Endothelial cell of hepatic sinusoid (primary cell): Measurements from ENCODE around the gene DHRS2.
"Not testable (repeated sequence)": the region's sequence is repeated elsewhere in the genome, so short reads cannot be mapped to it uniquely, and the experiment has no call there.

Experiments used
- in situ Hi-C: cut with HindIII; loops from 2 replicates; pipeline ENCODE4 v1.10.0; 2017; ENCODE audit warnings: low sequenced_read_pairs

The DHRS2 gene

GRCh38 chr14:23636317-23637211, at the start of gene DHRS2:
Gene DHRS2, plus strand, starts transcription at chr14:23636364. Its CDS starts 2,501 bp downstream, at chr14:23638865.
- in situ Hi-C loops, result no loop called here

DNA sequence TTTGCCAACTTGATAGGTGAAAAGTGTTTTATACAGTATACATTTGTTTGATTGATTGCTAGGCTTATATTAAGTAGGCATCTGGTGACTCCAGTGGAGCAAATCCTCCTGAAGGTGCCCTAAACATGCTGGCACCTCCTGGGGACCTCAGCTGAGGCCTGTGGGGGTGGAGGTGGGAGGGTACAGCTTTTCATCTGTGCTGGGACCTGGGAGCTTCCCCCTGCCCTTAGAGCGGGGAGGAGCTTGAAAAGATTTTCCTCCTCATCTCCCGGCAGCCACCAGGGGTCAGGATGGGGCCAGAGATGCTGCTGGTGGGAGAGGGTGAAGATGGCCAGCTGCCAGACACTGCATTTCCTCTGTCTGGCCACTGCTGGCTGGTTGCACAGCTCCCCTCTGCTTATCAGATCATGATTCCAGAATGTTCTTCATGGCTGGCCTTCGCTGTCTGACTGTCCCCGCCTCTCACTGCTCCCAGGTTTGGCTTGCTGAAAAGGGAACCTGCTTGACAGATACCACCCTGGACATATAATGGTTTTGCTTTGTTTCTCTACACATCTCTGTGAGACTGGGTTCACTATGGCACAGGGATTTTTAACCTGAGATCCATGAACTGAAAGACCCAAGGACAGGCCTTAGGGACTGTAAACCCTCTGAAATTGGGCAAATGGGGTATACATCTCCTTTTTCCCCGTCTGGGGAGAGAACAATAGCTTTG, 47.1 kb upstream of the DHRS2 start:
- in situ Hi-C loops, result no loop called here

DNA sequence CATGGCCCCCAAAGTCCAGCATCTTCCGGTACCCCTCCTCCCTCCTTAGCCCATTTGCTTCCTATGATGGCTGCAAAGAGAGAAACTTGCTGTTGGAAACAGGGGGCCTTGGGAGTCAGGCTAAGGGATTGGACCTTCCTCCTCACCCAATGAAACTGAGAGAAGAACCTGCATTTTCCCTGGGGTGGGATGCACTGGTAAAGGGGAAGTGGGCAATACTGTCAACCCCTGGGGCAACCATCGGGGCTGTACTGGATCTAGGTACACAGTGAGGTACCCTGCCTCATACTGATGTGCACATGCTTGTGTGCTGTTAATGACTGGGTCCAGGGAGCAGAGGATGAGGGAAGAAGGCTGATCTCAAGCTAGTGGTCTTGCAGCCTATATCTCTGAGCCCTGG, 46.6 kb upstream of the DHRS2 start:
- in situ Hi-C loops, result no loop called here

GRCh38 chr14:23590198-23590597, 46.0 kb upstream of the DHRS2 start:
- in situ Hi-C loops, result no loop called here

DNA sequence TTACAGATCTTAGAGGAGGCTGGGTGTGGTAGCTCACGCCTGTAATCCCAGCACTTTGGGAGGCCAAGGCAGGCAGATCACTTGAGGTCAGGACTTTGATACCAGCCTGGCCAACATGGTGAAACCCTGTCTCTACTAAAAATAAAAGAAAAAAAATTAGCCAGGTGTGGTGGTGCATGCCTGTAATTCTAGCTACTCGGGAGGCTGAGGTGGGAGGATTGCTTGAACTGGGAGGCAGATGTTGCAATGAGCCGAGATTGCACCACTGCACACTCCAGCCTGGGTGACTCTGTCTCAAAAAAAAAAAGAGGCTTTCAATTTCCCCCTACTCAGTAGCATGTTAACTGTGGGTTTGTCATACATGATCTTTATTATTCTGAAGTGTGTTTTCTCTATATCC, 42.0 kb upstream of the DHRS2 start:
- in situ Hi-C loops, result not testable (repeated sequence)

- in situ Hi-C loops, result no loop called here
Measured at GRCh38 chr14:23600322-23600707, 35.8 kb upstream of the DHRS2 start.

- in situ Hi-C loops, result no loop called here
Measured at GRCh38 chr14:23600806-23601205, 35.4 kb upstream of the DHRS2 start.

DNA sequence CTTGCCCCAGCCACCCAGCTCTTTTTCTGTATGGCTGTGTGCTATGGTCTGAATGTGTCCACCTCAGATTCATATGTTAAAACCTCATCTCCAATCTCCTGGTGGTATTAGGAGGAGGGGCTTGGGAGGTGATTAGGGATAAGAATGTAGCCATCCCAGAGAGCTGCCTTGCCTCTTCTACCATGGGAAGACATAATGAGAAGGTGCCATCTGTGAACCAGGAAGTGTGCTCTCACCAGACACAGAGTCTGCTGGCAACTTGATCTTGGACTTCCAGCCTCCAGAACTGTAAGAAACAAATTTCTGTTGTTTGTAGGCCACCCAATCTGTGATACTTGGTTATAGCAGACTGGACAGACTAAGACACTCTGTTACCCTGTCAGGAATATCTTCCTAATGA, 34.7 kb upstream of the DHRS2 start:
- in situ Hi-C loops, result no loop called here

GRCh38 chr14:23601845-23602180, 34.4 kb upstream of the DHRS2 start:
- in situ Hi-C loops, result no loop called here

GRCh38 chr14:23602181-23603095, 33.7 kb upstream of the DHRS2 start:
- in situ Hi-C loops, result no loop called here

DNA sequence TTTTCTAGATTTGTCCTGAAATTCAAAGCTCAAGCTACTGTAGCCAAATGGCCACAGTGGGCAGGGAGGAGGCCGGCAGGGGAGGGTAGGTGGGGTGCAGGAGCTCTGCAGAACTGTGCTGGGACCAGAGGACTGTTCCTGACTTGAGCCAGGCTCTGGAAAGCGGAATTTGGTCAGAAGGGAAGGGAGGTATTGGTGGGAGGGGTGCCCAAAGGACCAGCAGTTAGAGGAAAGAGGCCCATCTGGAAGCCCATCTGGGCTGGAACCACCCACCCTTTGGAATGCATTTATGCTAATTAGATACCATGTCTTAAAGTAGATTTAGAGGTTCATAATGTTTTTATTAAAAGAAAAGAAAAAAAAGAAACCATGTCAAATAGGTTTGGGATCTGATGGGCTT, 33.1 kb upstream of the DHRS2 start:
- in situ Hi-C loops, result no loop called here

DNA sequence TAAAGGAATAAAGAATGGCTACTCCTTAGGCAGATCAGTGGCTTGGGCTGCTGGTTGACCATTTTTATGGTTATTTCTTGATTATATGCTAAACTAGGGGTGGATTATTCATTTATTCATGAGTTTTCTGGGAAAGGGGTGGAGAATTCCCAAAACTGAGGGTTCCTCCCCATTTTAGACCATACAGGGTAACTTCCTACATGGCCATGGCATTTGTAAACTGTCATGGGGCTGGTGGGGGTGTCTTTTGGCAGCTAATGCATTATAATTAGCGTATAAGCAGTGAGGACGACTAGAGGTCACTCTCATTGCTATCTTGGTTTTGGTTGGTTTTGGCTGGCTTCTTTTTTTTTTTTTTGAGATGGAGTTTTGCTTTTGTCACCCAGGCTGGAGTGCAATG, 32.0 kb upstream of the DHRS2 start:
- in situ Hi-C loops, result no loop called here

DNA sequence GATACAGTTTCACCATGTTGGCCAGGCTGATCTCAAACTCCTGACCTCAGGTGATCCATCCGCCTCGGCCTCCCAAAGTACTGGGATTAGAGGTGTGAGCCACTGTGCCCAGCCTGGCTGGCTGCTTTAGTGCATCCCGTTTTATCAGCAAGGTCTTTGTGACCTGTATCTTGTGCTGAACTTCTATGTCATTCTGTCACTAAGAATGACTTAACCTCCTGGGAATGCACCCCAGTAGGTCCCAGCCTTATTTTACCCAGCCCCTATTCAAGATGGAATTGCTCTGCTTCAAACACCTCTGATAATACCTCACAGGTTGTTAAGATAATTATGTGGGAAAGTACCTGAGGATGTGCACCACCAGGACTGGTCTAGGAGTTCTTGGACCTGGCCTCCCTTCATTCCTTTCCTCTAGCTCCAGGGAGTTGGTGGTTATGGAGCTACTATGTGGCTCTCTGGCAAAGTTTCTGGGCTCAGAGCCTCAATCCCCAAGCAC, 31.4 kb upstream of the DHRS2 start:
- in situ Hi-C loops, result no loop called here

DNA sequence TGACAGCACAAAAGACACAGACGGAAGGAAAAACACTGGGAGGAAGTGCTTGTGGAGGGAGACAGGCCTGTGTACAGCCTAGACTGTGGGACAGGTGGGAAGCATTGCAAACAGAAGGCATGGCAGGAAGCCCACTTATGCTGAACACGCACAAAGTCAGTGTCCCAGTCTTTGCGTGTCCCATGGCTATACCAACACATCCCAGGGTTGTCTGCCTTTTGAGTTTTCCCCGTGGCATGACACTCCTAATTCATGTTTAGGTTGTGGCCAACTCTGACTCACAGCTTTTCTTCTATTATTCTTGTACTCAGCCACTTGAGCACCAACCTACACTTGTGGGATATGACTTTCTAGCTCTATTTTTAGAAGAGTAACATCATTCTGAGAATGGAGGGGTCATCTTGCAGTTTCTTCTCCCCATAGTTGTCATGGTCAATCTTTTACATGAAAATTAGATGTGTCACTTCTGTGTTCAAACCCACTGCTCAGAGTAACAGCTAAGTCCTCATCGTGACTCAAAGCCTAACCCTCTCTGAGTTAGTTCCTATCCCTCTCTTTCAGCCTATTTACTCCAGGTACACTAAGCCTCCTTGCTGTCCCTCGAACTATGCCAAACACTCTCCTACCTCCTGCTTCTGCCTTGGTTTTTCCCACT, 30.1 kb upstream of the DHRS2 start:
- in situ Hi-C loops, result no loop called here

GRCh38 chr14:23608454-23608853, 27.7 kb upstream of the DHRS2 start:
- in situ Hi-C loops, result no loop called here

DNA sequence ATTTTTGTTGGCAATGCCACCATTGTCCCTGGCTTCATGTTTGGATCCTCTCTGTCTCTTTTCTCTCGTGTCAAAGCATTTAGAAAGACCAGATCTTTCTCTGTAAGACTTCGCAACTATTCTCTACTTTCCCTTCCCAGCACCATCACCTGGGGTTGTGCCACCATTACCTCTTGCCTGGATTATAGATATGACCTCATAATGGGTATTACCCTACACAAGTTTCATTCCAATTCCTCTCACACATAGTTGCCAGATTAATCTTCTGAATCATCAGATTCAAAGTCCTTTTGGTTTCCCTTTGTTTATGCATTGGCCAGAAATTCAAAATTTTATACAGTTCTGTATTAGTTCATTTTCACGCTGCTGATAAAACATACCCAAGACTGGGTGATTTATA, 27.2 kb upstream of the DHRS2 start:
- in situ Hi-C loops, result no loop called here

DNA sequence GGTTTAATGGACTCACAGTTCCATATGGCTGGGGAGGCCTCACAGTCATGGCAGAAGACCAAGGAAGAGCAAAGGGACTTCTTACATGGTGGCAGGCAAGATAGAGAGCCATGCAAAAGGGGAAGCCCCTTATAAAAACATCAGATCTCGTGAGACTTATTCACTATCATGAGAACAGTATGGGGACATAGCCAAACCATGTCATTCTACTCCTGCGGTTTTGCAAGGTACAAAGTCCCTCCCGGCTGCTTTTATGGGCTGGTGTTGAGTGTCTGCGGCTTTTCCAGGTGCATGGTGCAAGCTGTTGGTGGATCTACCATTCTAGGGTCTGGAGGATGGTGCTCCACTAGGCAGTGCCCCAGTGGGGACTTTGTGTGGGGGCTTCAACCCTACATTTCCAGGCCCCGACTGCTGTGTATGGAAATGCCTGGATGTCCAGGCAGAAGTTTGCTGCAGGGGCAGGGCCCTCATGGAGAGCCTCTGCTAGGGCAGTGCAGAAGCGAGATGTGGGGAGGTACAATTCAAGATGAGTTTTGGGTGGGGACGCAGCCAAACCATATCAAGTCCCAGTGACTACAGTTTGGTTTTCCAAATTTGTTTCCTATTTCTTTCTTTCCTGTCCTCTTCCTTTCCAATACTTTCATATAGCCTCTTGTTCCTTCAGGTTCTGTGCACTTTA, 26.6 kb upstream of the DHRS2 start:
- in situ Hi-C loops, result not testable (repeated sequence)

- in situ Hi-C loops, result no loop called here
Measured at GRCh38 chr14:23610090-23610814, 25.9 kb upstream of the DHRS2 start.

DNA sequence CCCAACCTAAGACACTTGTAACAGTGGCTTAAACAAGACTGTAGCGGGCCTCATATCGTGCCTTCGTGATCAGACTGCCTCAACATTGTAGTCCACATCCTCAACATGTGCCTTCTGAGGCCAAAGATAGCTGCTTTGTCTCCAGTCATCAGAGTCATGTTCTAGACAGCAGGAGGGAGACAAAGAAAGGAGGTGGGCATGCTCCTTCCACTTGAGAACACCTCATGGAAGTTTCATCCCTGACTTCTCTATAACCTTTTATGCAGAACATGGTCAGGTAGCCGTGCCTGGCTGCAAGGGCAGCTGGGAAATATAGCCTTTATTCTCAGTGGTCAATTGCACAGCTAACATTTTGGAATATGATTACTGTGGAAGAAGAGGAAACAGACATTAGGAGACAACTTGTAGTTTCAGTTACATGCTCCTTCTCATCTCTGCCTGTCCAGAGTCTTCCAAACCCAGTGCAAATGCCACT, 25.3 kb upstream of the DHRS2 start:
- in situ Hi-C loops, result no loop called here
